GM21619 (cell line): Measurements from ENCODE around the gene VDAC2.

Experiments used
- ATAC-seq: cut with Tn5 transposase; IDR thresholded peaks from one replicate; pipeline ENCODE4 v1.9.1; 2021; ENCODE audit not compliant: unreplicated experiment

The VDAC2 gene

GRCh38 chr10:75247797-75248196 lies 37.2 kb downstream of the VDAC2 start:
- ATAC-seq = no peak

- no peak for ATAC-seq
Measured at GRCh38 chr10:75250934-75251333, 40.3 kb downstream of the VDAC2 start.

DNA sequence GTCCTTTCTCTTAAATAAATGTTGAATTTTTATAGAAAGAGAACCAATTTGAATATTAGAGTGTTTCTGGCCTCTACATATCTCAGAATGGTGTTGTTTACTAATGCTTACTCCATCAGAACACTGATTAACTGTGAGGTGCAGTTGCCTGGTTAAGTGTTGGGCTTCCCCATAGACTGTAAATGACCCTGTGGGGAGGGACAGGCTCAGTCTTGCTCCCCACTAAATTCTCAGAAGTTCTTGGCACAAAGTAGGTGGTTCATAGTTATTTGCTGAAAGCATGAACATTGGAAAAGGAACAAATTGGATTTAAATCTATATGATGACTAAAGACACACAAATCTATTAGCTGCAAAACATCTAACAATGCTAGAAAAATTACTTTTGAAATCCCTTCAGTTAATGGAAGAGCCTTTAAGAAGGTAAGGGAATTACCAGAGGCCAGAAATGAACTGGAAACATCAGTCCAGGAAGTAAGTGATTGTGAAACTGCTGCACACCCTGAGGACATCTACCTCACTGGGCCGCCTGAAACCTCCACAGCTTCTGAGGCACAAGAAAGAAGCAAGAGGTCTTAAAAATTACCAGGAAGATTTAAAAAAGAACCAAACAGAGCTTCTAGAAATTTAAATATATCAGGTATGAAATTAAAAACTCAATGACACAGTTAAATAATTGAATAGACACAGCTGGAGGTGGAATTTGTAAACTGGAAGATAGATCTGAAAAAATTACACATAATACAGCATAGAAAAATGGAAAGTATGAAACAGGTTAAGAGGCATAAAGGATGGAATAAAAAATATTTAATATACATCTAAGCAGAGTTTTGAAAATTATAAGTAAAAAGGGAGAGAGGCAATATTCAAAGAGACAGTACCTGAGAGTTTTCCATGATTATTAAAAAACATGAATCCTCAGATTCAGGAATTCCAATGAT lies 43.0 kb downstream of the VDAC2 start:
- ATAC-seq = no peak

GRCh38 chr10:75254739-75255138 lies 44.1 kb downstream of the VDAC2 start:
- ATAC-seq = no peak

GRCh38 chr10:75260990-75261389 lies 50.4 kb downstream of the VDAC2 start:
- ATAC-seq = no peak

GRCh38 chr10:75261813-75262705 lies 51.5 kb downstream of the VDAC2 start:
- no peak for ATAC-seq

GRCh38 chr10:75263806-75264205 lies 53.2 kb downstream of the VDAC2 start:
- ATAC-seq = no peak

GRCh38 chr10:75265856-75266255 lies 55.3 kb downstream of the VDAC2 start:
- ATAC-seq = no peak

- ATAC-seq = no peak
Measured at GRCh38 chr10:75266945-75267344, 56.3 kb downstream of the VDAC2 start.

GRCh38 chr10:75269605-75270004 lies 59.0 kb downstream of the VDAC2 start:
- ATAC-seq = no peak

- no peak for ATAC-seq
Measured at GRCh38 chr10:75272094-75272493, 61.5 kb downstream of the VDAC2 start.

DNA sequence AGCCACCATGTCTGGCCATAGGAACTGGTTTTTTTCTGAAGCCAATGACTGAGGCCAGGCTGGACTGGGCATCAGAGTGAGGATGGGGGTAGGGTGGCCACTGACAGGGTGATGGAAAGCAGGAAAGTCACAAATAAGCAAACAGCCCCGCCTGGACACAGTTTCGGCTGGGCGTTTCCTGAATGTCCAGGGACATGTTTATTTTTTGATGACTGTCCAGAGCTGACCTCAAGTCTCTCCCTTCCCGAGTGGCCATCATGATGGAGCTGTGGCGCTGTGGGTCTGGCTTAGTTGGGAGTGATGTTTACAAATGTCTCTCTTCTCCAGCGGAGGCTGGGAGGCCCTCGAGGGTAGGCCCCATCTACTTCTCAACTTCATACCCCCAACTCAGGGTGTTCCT lies 62.3 kb downstream of the VDAC2 start:
- no peak for ATAC-seq

DNA sequence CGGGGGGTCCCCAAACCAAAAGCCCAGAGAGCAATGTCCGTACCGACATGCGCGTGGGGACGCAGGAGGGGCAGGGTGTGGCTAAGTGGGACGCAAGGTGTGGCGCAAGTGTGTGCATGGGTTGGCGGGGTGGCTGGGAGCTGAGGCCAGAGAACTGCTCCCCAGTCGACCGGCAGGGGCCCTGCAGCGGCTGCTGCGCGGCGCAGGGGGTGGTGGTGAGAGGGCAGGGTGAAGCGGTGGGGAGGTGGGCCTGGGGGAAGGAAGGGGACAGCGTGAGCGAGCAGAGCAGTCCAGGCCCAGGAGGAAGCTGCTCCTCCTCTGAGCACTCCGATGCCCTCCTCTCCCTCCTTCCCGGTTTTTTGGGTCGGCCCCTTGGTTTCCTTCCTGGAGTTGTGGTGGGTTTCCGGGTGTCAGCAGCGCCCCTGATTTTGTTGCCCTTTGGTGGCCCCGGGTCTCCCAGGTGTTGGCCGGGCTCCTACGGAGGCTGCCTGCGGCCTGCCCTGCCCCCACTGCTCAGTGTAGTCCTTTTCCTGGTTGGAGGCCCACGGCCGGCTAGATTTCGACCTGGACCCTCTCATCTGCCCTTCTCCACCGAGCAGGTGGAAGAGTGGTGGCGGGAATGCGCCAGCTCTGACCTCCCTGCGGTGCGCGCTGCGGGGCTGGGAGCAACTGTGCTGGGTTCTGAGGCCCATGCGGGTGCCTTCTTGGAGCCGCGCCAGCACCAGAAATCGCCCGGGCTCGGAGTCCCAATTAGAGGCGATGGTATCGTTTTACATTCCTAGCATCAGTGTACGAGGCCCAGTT lies 65.7 kb downstream of the VDAC2 start:
- no peak for ATAC-seq

DNA sequence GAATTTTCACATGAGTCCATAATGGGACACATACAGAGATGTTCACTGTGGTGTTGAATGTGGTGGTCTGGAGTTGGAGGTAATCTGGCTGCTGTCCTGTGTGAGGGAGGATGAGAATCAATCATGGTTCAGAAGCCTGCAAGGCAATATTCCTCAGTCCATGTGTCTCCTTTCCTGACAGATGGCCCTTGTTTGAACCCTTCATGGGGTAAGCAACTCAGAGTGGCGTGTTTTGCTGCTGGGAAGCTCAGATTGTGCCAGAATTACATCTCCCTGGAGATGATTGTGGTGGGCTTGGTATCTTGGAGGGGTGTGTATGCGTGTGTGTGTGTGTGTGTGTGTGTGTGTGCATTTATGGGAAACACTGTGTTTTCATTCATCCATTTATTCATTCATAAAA lies 69.6 kb downstream of the VDAC2 start:
- no peak for ATAC-seq
